HL-60 (cell line): ENCODE measurements around the gene HIPK2.

Experiments
- DNase-seq, 2 experiments: peaks; one replicate each; pipeline ENCODE4 v3.0.0-alpha.2; 2010 to 2020; ENCODE audit warnings: low read depth in 1 of 2, low spot score in 1 of 2
- H3K27ac ChIP-seq: fragments of 250-450 bp; sonication (Bioruptor Pico); replicated peaks from 2 replicates; pipeline ENCODE4 v1.5.1; 2020; ENCODE audit warnings: mild to moderate bottlenecking, moderate library complexity
- H3K27me3 ChIP-seq: fragments of 250-450 bp; sonication (Bioruptor Pico); 2 replicates; pipeline ENCODE4 v1.5.1; 2021; ENCODE audit warnings: mild to moderate bottlenecking, moderate library complexity; ENCODE audit not compliant: insufficient read depth, poor library complexity, severe bottlenecking
- H3K4me3 ChIP-seq: replicated peaks from 2 replicates; pipeline ENCODE4 v1.5.1; 2011; ENCODE audit warnings: mild to moderate bottlenecking, control low read depth, low read length; ENCODE audit not compliant: insufficient read depth
- GABPA ChIP-seq: IDR thresholded peaks from 2 replicates; pipeline ENCODE4 v1.6.1; 2012; ENCODE audit warnings: low read depth
- POLR2AphosphoS5 ChIP-seq: IDR thresholded peaks from 2 replicates; pipeline ENCODE4 v1.6.1; 2012; ENCODE audit warnings: low read depth
- REST ChIP-seq: IDR thresholded peaks from 2 replicates; pipeline ENCODE4 v1.6.1; 2012; ENCODE audit warnings: low read depth; ENCODE audit not compliant: insufficient replicate concordance
- SPI1 ChIP-seq: IDR thresholded peaks from 2 replicates; pipeline ENCODE4 v1.6.1; 2012; ENCODE audit warnings: low read depth, mild to moderate bottlenecking, borderline replicate concordance
- TF ChIP-seq, protein P1 (sequence below): IDR thresholded peaks from one replicate; pipeline ENCODE4 v1.5.1; 2011; ENCODE audit warnings: low read length, control low read depth, inconsistent platforms; ENCODE audit not compliant: insufficient read depth

The HIPK2 gene

DNA sequence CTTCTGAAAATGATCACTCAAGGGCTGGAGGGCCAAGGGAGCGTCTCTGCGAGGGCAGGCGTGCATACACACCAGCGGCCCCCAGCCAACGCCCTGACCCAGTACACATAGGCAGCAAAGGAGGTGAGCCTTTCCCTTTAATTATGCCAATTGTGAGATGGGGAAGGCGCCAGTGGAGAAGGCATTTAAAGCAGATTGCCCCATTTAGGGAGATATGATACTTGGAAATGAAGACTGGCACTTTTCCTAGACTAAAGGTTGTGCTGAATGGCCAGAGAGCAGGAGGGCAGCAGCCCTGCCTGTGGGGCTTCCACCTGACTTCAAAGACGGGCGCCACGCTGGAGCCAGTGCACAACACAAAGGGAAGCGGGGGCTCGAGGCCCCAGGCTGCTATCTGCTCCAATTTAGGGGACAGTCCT lies 24.1 kb downstream of the HIPK2 start:
- Histone ChIP-seq H3K27ac (no peak overlapping the region), H3K4me3 (no peak overlapping the region), H3K27me3 (no peaks in the 10 kb centered on the region)
- TF ChIP-seq, protein P1, sequence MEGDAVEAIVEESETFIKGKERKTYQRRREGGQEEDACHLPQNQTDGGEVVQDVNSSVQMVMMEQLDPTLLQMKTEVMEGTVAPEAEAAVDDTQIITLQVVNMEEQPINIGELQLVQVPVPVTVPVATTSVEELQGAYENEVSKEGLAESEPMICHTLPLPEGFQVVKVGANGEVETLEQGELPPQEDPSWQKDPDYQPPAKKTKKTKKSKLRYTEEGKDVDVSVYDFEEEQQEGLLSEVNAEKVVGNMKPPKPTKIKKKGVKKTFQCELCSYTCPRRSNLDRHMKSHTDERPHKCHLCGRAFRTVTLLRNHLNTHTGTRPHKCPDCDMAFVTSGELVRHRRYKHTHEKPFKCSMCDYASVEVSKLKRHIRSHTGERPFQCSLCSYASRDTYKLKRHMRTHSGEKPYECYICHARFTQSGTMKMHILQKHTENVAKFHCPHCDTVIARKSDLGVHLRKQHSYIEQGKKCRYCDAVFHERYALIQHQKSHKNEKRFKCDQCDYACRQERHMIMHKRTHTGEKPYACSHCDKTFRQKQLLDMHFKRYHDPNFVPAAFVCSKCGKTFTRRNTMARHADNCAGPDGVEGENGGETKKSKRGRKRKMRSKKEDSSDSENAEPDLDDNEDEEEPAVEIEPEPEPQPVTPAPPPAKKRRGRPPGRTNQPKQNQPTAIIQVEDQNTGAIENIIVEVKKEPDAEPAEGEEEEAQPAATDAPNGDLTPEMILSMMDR, result no peak
- TF ChIP-seq SPI1, result no peak
- no peak for TF ChIP-seq GABPA
- TF ChIP-seq REST, result no peak
- no peak for TF ChIP-seq POLR2AphosphoS5
- DNase-seq, result no peak

- TF ChIP-seq GABPA (no peak), POLR2AphosphoS5 (no peak), SPI1 (no peak), REST (no peak)
- TF ChIP-seq, protein P1, result no peak
- H3K27ac ChIP-seq, result no peak overlapping the region
- no peak for DNase-seq
- no peaks in the 10 kb centered on the region for H3K27me3 ChIP-seq
- no peak overlapping the region for H3K4me3 ChIP-seq
Observed at GRCh38 chr7:139753081-139753692, 24.6 kb downstream of the HIPK2 start.

DNA sequence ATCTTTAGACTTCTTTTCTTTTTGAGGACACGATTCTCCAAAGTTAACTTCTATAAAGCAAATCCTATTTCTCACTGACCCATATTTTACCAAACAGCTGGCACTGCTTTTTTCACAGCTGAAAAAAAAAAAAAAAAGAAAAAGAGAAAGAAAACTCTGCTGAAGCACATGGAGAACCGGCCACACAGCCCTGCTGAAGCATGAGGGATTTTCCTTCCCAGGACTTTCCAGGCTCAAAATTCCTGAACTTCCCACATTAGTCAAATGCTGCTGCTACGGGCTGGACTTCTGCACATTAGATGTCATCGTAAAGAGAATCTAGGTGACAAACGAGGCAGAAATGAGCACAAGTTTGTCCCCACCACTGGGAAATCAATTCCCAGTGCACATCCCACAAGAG lies 25.2 kb downstream of the HIPK2 start:
- Histone ChIP-seq H3K27ac (no peak overlapping the region), H3K4me3 (no peak overlapping the region), H3K27me3 (no peaks in the 10 kb centered on the region)
- DNase-seq, result no peak
- TF ChIP-seq POLR2AphosphoS5 (no peak), GABPA (no peak), SPI1 (no peak), REST (no peak)
- TF ChIP-seq, protein P1, result no peak
